Skeletal muscle cell (primary cell): ENCODE measurements around the gene MKKS.
"Not testable (repeated sequence)": the region's sequence is repeated elsewhere in the genome, so short reads cannot be mapped to it uniquely, and the experiment has no call there.

Source experiments
- DNase-seq: peaks from one replicate; pipeline ENCODE4 v3.0.0-alpha.2; 2010; ENCODE audit warnings: low read depth
- H3K4me3 ChIP-seq: 2 replicates; pipeline ENCODE4 v1.5.1; 2011; ENCODE audit warnings: low read depth, mild to moderate bottlenecking, control low read depth, low read length, moderate library complexity

MKKS gene

GRCh38 chr20:10423735-10424134 lies 10.3 kb downstream of the MKKS start:
- no peak overlapping the region for H3K4me3 ChIP-seq
- DNase-seq, result no peak

GRCh38 chr20:10419550-10420133 lies 14.4 kb downstream of the MKKS start:
- DNase-seq, result no peak

GRCh38 chr20:10417218-10417617 lies 16.8 kb downstream of the MKKS start:
- DNase-seq, H3K4me3 ChIP-seq: not testable (repeated sequence)

More at GRCh38 chr20:10419550-10420133, 14.4 kb downstream of the MKKS start:
- no peak overlapping the region for H3K4me3 ChIP-seq

GRCh38 chr20:10415013-10415650 lies 18.9 kb downstream of the MKKS start:
- H3K4me3 ChIP-seq, result no peak overlapping the region
- no peak for DNase-seq

- DNase-seq, result no peak
- no peak overlapping the region for H3K4me3 ChIP-seq
These were observed 21.2 kb downstream of the MKKS start for GRCh38 chr20:10412591-10413408.

- no peak overlapping the region for H3K4me3 ChIP-seq
- DNase-seq, result no peak
These were observed 22.3 kb downstream of the MKKS start for GRCh38 chr20:10411673-10412072.

GRCh38 chr20:10408108-10408813 lies 25.8 kb downstream of the MKKS start:
- no peak for DNase-seq

GRCh38 chr20:10404959-10405530 lies 29.0 kb downstream of the MKKS start:
- H3K4me3 ChIP-seq, result no peak overlapping the region

More at GRCh38 chr20:10408108-10408813, 25.8 kb downstream of the MKKS start:
- no peak overlapping the region for H3K4me3 ChIP-seq

GRCh38 chr20:10404023-10404628 lies 29.9 kb downstream of the MKKS start:
- DNase-seq, result no peak
- no peak overlapping the region for H3K4me3 ChIP-seq

More at GRCh38 chr20:10404959-10405530, 29.0 kb downstream of the MKKS start:
- no peak for DNase-seq

GRCh38 chr20:10402938-10403608 lies 30.9 kb downstream of the MKKS start:
- no peak for DNase-seq
- H3K4me3 ChIP-seq, result no peak overlapping the region

GRCh38 chr20:10398834-10399369 lies 35.1 kb downstream of the MKKS start:
- H3K4me3 ChIP-seq, result no peak overlapping the region
- no peak for DNase-seq

- DNase-seq, H3K4me3 ChIP-seq: not testable (repeated sequence)
These were observed 39.3 kb downstream of the MKKS start for GRCh38 chr20:10394752-10395151.

- no peak for DNase-seq
- H3K4me3 ChIP-seq, result no peak overlapping the region
These were observed 43.3 kb downstream of the MKKS start for GRCh38 chr20:10390709-10391108.

GRCh38 chr20:10388597-10388996 lies 45.4 kb downstream of the MKKS start:
- no peak for DNase-seq
- no peak overlapping the region for H3K4me3 ChIP-seq

GRCh38 chr20:10387686-10388085 lies 46.3 kb downstream of the MKKS start:
- H3K4me3 ChIP-seq, result no peak overlapping the region
- no peak for DNase-seq

- no peak overlapping the region for H3K4me3 ChIP-seq
- peak; percentile 15 for DNase-seq
These were observed 48.0 kb downstream of the MKKS start for GRCh38 chr20:10385850-10386544.

- H3K4me3 ChIP-seq, result no peak overlapping the region
- DNase-seq, result no peak
These were observed 52.5 kb downstream of the MKKS start for GRCh38 chr20:10381477-10381876.

- no peak for DNase-seq
- no peak overlapping the region for H3K4me3 ChIP-seq
These were observed 54.3 kb downstream of the MKKS start for GRCh38 chr20:10379761-10380160.
